Measurements from ENCODE around the gene XPOT.
A peak's percentile ranks its signal among the peaks of the same experiment; 100 is the strongest.

The XPOT gene

GRCh38 chr12:64466178-64466577 is 62.0 kb downstream of the XPOT start:
- DNase-seq, result no peak

GRCh38 chr12:64468966-64469365 is 64.8 kb downstream of the XPOT start:
- no peak for DNase-seq

GRCh38 chr12:64469455-64470142 is 65.4 kb downstream of the XPOT start:
- DNase-seq, result no peak

DNA sequence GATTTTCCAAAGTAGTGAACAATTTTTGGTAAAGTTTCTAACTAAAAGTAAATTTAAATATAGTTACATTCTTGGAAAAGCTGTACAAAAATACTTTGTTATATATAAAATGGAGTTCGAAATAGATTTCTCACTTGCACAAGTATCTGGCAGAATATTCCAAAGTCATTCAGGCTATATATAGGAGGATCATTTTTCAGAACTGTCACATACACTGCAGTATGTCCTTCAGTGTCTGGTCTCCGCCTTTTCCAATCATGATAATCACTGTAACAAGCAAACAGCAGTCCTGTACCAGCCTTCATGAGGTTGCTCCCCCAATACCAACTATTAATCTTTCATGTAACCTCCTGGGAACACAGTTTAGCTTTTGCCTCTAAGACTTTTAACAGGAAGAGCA is 66.3 kb downstream of the XPOT start:
- DNase-seq, result no peak

GRCh38 chr12:64473176-64473575 is 69.0 kb downstream of the XPOT start:
- DNase-seq, result no peak

DNA sequence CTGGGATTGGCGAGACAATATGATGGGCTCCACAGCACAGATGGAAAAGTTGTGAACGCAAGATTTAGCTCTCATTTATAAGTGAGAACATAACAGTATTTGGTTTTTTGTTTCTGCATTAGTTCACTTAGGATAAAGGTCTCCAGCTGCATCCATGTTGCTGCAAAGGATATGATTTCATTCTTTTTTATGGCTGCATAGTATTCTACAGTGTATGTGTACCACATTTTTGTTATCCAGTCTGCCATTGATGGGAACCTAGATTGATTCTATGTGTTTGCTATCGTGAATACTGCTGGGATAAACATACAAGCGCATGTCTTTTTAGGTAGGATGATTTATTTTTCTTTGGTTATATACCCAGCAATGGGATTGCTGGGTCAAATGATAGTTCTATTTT is 71.3 kb downstream of the XPOT start:
- no peak for DNase-seq

DNA sequence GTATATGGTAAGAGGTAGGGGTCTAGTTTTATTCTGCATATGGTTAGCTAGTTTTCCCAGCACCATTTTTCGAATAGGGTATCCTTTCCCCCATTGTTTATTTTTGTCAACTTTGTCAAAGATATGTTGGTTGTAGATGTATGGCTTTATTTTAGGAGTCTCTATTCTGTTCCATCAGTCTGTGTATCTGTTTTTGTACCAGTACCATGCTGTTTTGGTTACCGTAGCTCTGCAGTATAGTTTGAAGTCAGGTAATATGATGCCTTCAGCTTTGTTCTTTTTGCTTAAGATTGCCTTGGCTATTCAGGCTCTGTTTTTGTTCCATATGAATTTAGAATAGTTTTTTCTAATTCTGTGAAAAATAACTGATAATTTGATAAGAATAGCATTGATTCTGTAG is 72.7 kb downstream of the XPOT start:
- no peak for DNase-seq

DNA sequence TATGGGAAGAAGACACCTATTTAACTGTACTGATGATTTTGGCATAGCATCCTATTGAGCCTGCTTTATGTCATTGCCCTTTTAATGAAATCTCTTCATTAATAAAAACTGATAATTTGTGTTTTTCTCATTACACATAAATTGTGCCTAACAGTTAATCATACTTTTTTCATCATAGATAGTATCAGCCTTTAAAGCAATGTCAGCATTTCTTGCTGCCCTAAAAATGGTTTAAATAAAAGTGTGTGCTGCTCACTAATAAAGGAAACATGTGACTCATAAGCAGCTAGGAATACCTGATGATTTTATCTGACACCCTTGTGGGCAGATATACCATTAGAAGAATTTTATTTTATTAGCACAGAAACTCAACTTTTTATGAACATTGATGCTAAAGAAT is 74.5 kb downstream of the XPOT start:
- DNase-seq, result no peak

- no peak for DNase-seq
Measured at GRCh38 chr12:64480148-64480547, 76.0 kb downstream of the XPOT start.

DNA sequence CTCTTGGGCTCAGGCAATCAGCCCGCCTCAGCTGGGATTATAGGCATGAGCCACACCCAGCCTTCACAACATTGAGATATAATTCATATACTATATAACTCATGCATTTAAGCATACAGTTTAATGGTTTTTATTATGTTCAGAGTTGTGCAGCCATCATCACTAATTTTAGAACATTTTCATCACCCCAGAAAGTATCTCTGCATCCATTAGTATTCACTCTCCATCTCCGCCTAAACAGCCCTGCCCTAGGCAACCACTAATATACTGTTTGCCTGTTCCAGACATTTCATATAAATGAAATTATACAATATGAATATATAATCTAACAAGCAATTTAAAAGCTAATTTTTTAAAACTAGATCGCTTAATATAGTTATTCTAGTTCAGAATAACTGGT is 82.5 kb downstream of the XPOT start:
- DNase-seq, result no peak

DNA sequence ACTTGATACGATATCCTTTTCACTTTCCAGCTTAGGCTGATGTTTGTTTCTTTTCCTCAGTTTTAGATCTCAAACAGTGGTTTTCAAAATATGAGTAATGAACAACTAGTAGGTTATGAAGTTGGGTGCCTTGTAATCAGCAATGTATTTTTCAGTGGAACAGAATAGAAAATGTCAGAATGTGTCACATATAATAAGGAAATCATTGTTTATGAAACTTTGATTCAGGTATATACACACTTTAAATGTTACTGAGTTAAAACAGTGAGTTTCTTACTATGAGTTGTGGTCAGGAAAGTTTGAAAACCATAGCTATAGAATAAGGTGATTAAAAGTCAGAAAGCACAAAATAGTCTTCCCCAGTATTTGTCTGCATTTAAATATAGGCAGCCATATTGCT is 87.5 kb downstream of the XPOT start:
- DNase-seq, result no peak

GRCh38 chr12:64493513-64493912 is 89.3 kb downstream of the XPOT start:
- no peak for DNase-seq

DNA sequence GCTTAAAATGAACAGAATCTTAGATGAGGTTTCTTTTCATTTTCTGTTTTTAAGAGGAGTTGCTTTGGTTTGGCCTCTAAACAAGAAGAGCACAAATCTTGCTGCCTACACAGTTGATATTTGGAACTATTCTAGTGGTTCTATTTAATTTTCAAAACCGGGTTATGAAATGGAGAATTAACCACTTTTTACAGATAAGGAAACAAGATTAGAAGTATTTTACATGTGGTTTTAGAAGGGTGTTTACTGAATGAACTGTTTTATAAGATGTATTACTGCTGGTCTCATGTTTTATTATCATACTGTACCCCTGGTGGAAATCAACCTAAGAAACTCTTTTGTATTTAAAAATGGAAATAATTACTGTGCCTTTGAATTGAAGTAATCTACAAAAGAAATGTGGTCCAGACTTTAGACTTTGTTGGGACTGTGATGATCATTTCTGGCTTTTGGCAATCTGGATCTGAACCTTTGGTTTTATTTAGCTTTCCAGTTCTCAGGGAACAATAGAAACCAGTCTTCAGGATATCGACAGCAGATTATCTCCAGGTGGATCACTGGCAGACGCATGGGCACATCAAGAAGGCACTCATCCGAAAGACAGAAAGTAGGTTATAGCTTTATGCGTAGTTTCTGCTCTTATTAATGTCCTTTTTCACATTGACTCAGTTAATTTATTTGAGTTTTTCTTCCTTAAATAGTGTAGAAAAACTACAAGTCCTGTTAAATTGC is 91.0 kb downstream of the XPOT start:
- DNase-seq, result no peak

DNA sequence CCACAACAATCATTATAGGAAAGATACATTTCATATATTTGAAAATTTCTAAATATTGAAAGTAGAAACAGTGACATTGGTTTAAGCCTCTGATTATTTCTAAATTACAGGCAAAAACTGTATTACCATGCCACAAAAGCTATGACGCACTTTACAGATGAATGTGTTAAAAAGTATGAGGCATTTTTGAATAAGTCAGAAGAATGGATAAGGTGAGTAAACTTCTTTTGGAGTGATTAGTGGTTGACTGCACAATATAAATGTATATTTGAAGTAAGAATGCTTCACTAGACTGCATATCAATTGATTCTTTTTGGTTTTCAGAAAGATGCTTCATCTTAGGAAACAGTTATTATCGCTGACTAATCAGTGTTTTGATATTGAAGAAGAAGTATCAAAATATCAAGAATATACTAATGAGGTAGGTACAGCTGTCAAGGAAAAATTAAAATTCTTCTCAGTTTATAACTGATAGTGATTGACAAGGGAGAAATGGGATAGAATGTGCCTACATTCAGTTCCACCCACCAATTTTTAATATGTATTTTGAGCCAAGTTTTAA is 92.7 kb downstream of the XPOT start:
- no peak for DNase-seq

DNA sequence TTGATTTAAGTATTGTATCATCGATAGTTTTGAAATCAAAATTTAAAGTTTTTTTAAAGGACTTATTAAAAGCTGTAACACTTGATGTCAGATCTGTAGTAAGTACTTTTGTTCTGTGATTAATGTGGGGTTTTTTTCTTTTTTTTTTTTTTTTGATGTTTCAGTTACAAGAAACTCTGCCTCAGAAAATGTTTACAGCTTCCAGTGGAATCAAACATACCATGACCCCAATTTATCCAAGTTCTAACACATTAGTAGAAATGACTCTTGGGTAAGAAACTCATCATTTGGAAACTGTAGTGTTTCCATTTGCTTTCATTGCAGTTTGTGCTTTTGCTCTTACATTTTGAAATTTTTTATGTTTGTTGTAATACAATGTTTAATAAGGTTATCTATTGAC is 93.3 kb downstream of the XPOT start:
- no peak for DNase-seq

GRCh38 chr12:64497903-64498302 is 93.7 kb downstream of the XPOT start:
- DNase-seq, result no peak

- peak; percentile 27 to 87 (median 64) for DNase-seq
Measured at GRCh38 chr12:64500394-64500793, 96.2 kb downstream of the XPOT start.
